ENCODE data around the gene DIS3L. TPM values are rescaled to one million over a fixed set of nuclear protein-coding genes. Genes with fewer than 3 reads are reported as not detected.
A peak's percentile ranks its signal among the peaks of the same experiment; 100 is the strongest.
"Not testable (repeated sequence)": the region's sequence is repeated elsewhere in the genome, so short reads cannot be mapped to it uniquely, and the experiment has no call there.

DIS3L gene
- total RNA-seq (10 to 100 TPM; 46.8 to 54.2 TPM), polyA plus RNA-seq (ENCODE audit: insufficient read length in 2 of 2) (10 to 100 TPM; 43.4 to 45.3 TPM)
- long read RNA-seq, donor 1, partial matches to known transcripts = 24 of 27 reads
- long read RNA-seq, donor 1, other reads (novel, unspliced or antisense) = 0 of 27 reads
- long read RNA-seq, donor 2, partial matches to known transcripts = 0 of 1 reads
- long read RNA-seq, donor 2, other reads (novel, unspliced or antisense) = 0 of 1 reads
- long read RNA-seq, donor 3, partial matches to known transcripts = 6 of 10 reads
- long read RNA-seq, donor 3, other reads (novel, unspliced or antisense) = 0 of 10 reads
- long read RNA-seq, donor 4, partial matches to known transcripts = 0 of 1 reads
- long read RNA-seq, donor 4, other reads (novel, unspliced or antisense) = 0 of 1 reads

DNA sequence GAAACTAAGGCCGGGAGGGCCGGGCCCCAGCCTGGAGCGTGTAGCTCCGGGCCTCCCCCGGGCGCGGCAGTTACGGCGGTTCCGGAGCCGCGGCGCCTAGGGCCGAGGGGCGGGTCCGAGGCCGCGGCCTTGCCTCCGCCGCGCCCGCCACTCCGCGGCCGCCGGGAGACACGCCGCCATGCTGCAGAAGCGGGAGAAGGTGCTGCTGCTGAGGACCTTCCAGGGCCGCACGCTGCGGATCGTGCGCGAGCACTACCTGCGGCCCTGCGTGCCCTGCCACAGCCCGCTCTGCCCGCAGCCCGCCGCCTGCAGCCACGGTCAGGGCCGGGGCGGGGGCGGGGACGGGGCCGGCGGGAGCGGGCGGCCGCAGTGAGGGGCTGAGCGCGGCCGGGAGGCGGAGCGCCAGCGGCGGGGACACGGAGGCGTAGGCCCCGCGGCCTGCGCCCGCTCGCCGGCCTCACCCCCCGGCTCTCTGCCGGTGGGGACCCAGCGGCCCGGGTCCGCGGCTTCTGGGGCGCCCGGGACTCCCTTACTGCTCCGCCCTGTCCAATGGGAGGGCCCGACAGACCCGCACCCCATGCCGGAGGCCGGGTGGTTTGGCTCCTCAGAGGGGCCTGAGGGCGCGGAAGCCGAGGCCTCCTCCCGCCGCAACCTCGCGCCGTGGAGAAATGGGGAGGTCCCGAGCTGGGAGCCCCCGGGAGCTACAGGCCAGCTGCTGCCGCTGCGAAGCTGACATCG is at the start of gene DIS3L:
TSS of gene DIS3L (plus strand) at position 150 of the 738 bp plus-strand sequence. CDS start at position 179, 29 bp downstream.
- peak within 1 kb of the TSS; percentile 91 for H3K27ac ChIP-seq (ENCODE audit: low read depth, low read length)
- H3K4me1 ChIP-seq (ENCODE audit: control insufficient read depth, insufficient read depth, low read length) = peaks cover 21% of the 10 kb centered on the region
- WGBS (ENCODE audit: insufficient coverage) = under 1% methylated on average over 92 of the region's 92 CpGs
- no peaks in the 10 kb centered on the region for H3K36me3 ChIP-seq (ENCODE audit: control insufficient read depth, insufficient read depth, low read length)
- H3K4me3 ChIP-seq (ENCODE audit: low read depth, low read length) = peak within 1 kb of the TSS; percentile 64
- H3K27me3 ChIP-seq (ENCODE audit: control insufficient read depth, insufficient read depth, low read length) = no peaks in the 10 kb centered on the region
- H3K9me3 ChIP-seq (ENCODE audit: control insufficient read depth, insufficient read depth, low read length) = no peaks in the 10 kb centered on the region
- peak in 2 of 6 donors; percentile 78 to 79 for DNase-seq (ENCODE audit: low read depth in 4 of 6, low spot score in 6 of 6)

DNA sequence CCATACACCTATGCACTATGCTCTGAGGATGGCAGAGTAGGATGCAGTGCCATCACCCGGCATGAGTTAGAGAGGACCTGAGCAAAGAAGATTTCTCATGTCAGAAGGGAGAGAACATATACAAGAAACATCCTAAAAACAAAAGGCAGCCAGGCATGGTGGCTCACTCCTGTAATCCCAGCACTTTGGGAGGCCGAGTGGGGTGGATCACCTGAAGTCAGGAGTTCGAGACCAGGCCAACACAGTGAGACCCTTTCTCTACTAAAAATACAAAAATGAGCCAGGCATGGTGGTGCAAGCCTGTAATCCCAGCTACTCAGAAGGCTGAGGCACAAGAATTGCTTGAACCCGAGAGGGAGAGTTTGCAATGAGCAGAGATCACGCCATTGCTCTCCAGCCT is 47.5 kb upstream of the DIS3L start:
- not testable (repeated sequence) for H3K4me1 ChIP-seq (ENCODE audit: control insufficient read depth, insufficient read depth, low read length); H3K27me3 ChIP-seq (ENCODE audit: control insufficient read depth, insufficient read depth, low read length); H3K27ac ChIP-seq (ENCODE audit: low read depth, low read length); H3K9me3 ChIP-seq (ENCODE audit: control insufficient read depth, insufficient read depth, low read length); DNase-seq (ENCODE audit: low read depth in 4 of 6, low spot score in 6 of 6); H3K36me3 ChIP-seq (ENCODE audit: control insufficient read depth, insufficient read depth, low read length); H3K4me3 ChIP-seq (ENCODE audit: low read depth, low read length)
- WGBS (ENCODE audit: insufficient coverage) = 95% methylated on average over 3 of the region's 5 CpGs

DNA sequence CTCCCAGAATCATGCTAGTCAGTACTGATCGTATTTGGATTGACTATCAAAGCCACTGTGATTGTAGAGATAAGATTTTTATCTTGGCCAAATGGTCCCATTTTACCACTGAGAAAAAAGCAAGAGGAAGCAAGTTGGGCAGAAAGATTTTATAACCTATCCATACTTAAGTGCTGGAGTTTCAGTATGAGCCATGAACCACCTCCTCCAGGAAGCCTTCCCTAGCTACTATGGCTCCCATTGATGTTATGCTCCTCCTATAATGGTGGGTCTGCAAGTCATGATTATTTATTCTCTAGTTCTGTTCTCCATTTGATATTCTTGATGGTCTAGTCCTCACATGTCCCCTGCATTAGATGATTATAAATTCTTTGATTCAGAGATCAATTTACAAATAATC is 46.4 kb upstream of the DIS3L start:
- H3K27me3 ChIP-seq (ENCODE audit: control insufficient read depth, insufficient read depth, low read length) = peaks cover 11% of the 10 kb centered on the region

DNA sequence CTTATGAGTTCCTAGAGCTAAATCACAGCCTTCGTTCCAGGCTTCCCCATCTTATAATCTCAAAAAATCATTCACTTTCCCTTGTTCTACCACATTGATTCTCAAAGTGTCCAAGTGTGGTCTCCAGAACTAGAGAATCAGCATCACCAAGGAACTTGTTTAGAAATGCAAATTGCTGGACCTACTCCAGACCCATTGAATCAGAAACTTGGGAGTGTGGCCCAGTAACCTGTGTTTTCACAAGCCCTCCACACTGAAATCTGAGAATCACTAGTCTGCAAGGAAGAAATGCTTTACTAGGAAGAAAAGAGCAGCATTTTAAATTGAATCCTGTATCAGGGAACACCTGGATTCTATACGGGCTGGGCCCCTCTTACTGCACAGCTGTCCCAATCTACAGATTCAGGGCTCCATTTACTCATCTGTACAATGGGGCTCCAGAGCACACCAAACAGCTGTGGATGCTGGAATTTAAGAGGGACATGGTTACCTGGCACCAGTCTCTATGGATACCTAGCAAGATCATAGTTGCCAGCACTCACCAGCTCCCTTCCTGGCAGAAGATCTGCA is 43.7 kb upstream of the DIS3L start:
- no peaks in the 10 kb centered on the region for H3K9me3 ChIP-seq (ENCODE audit: control insufficient read depth, insufficient read depth, low read length)
- H3K36me3 ChIP-seq (ENCODE audit: control insufficient read depth, insufficient read depth, low read length) = no peaks in the 10 kb centered on the region
- H3K27me3 ChIP-seq (ENCODE audit: control insufficient read depth, insufficient read depth, low read length) = peaks cover 26% of the 10 kb centered on the region
- H3K4me1 ChIP-seq (ENCODE audit: control insufficient read depth, insufficient read depth, low read length) = peaks cover 35% of the 10 kb centered on the region
- 38% methylated on average over 1 of the region's 2 CpGs for WGBS (ENCODE audit: insufficient coverage)
- DNase-seq (ENCODE audit: low read depth in 4 of 6, low spot score in 6 of 6) = peak in 4 of 6 donors; percentile 38 to 80 (median 52)
- no peak overlapping the region for H3K27ac ChIP-seq (ENCODE audit: low read depth, low read length)
- no peak overlapping the region for H3K4me3 ChIP-seq (ENCODE audit: low read depth, low read length)

More for the DNA sequence above, 46.4 kb upstream of the DIS3L start:
- Histone ChIP-seq H3K27ac (ENCODE audit: low read depth, low read length) (no peak overlapping the region), H3K36me3 (ENCODE audit: control insufficient read depth, insufficient read depth, low read length) (no peaks in the 10 kb centered on the region), H3K9me3 (ENCODE audit: control insufficient read depth, insufficient read depth, low read length) (no peaks in the 10 kb centered on the region), H3K4me1 (ENCODE audit: control insufficient read depth, insufficient read depth, low read length) (peaks cover 16% of the 10 kb centered on the region), H3K4me3 (ENCODE audit: low read depth, low read length) (no peak overlapping the region)
- no peak for DNase-seq (ENCODE audit: low read depth in 4 of 6, low spot score in 6 of 6)
- WGBS (ENCODE audit: insufficient coverage) = no CpG with 5 or more reads among the region's 1 CpG

DNA sequence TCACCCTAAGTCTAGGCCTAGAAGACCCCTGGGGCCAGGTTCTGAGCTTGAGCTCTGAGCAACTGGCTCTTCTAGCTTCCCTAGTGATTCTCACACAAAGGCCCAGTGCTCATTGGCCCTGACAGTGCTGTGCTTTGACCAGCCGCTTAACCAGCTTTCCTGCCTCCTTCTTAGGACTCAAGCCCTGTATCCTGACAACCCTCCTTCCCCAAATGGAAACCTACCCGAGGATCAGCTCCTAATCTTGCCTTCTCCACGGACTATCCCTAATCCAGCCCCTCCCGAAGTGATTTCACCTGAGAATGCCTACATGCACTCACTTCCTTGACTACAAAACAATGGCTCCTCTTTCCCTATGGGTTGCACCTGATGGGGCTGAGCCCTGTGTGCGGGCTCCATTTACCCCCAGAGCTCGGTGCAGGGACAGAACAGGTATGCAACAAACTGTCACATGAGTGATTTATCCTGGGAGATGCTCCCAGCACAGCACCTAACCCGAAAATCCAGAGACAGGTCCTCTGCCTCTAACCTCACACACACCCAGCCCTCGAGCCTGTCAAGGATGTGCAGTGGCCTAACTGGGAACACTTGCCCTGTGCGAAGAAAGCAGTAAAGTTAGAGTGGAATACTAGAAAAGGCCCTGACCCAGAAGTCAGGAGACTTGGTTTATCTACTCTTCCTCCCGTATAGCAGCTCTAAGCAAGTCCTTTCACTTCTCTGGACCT is 42.1 kb upstream of the DIS3L start:
- Histone ChIP-seq H3K36me3 (ENCODE audit: control insufficient read depth, insufficient read depth, low read length) (no peaks in the 10 kb centered on the region), H3K9me3 (ENCODE audit: control insufficient read depth, insufficient read depth, low read length) (no peaks in the 10 kb centered on the region), H3K4me1 (ENCODE audit: control insufficient read depth, insufficient read depth, low read length) (peaks cover 35% of the 10 kb centered on the region), H3K27ac (ENCODE audit: low read depth, low read length) (no peak overlapping the region), H3K4me3 (ENCODE audit: low read depth, low read length) (peak overlapping the region; percentile 40), H3K27me3 (ENCODE audit: control insufficient read depth, insufficient read depth, low read length) (peaks cover 42% of the 10 kb centered on the region)
- 73% methylated on average over 6 of the region's 10 CpGs for WGBS (ENCODE audit: insufficient coverage)
- DNase-seq (ENCODE audit: low read depth in 4 of 6, low spot score in 6 of 6) = no peak

DNA sequence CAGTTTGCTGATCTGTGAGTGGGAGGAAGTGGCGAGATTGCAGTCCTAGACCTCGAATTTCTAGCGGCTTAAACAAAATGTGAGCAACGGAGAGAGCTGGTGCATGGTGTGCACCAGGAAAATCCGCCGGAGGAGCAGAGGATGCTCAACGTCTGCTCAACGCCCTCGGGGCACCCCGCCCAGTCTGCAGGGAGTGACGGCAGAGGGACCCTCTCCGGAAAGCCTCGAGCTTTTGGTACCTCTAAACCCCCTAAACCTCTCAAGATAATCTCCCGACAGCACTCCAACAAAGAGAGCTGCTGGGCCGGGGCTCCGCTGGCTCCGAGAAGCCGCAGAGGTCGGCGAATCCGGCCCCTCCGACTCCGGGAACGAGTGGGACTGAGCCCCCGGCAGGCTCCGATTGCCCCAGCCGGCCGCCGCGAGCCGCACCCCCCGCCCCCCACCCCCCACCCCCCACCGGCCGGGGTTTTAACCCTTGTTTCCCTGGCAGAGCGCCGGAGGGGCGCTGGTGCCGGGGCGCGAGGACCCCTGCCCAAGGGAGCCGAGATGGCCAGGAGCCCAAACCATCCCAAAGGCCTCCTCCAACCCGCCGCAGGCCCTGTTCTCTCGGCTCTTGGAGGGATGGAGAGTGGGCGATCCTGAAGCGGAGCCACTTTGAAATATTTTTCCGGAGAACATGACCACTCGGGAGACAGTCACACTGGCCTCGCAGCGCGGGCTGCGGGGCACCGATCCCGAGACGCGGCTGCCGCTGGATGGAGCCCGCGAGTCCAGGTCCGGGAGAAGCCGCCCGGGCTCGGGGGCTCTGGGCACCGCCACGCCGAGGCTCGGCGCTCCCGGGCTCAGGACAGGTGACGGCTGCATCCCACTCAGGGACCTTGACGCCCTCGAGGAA is 41.3 kb upstream of the DIS3L start:
- peak in 3 of 6 donors; percentile 42 to 86 (median 83) for DNase-seq (ENCODE audit: low read depth in 4 of 6, low spot score in 6 of 6)
- Histone ChIP-seq H3K27ac (ENCODE audit: low read depth, low read length) (no peak overlapping the region), H3K4me3 (ENCODE audit: low read depth, low read length) (peak overlapping the region; percentile 40), H3K9me3 (ENCODE audit: control insufficient read depth, insufficient read depth, low read length) (no peaks in the 10 kb centered on the region), H3K36me3 (ENCODE audit: control insufficient read depth, insufficient read depth, low read length) (no peaks in the 10 kb centered on the region), H3K27me3 (ENCODE audit: control insufficient read depth, insufficient read depth, low read length) (peaks cover 50% of the 10 kb centered on the region), H3K4me1 (ENCODE audit: control insufficient read depth, insufficient read depth, low read length) (peaks cover 35% of the 10 kb centered on the region)
- WGBS (ENCODE audit: insufficient coverage) = 4% methylated on average over 43 of the region's 72 CpGs

DNA sequence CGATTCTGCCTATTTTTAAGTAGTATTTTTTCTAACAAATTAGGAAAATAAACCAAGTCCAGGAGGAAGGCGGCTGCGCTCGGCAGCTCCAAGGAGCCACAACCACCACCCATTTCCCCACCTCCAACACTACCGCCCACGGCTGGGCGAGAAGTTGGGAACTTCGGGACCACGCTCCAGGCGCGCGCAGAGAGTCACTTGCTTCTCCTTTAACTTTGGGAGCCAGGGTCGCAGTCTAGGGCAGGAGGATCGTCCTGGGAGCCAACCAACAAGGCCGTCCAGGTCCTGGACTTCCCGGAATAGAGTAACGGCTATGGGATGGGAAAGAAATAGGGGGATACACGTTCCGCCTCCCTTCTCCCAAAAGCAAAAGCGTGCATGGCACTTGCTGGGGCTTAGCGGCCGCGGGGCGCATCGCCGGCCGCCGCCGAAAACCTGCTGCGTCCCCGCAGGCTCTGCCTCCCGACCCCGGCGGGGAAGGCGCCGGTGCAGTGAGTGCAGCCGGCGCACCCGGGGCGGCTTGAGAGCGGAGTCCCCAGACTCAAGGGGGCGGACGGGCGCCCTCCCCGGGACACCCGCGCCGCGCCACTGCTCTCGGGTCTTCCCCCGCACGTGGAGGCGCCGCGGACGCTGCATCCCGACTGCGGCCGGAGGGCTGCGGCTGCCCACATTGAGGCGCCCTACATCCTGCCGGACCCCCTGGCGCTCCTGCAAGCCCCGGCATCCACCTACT is 40.5 kb upstream of the DIS3L start:
- H3K27me3 ChIP-seq (ENCODE audit: control insufficient read depth, insufficient read depth, low read length) = peaks cover 50% of the 10 kb centered on the region
- peak overlapping the region; percentile 40 for H3K4me3 ChIP-seq (ENCODE audit: low read depth, low read length)
- DNase-seq (ENCODE audit: low read depth in 4 of 6, low spot score in 6 of 6) = peak in 2 of 6 donors; percentile 52 to 56
- 0% methylated on average over 62 of the region's 64 CpGs for WGBS (ENCODE audit: insufficient coverage)
- no peaks in the 10 kb centered on the region for H3K36me3 ChIP-seq (ENCODE audit: control insufficient read depth, insufficient read depth, low read length)
- H3K4me1 ChIP-seq (ENCODE audit: control insufficient read depth, insufficient read depth, low read length) = peaks cover 35% of the 10 kb centered on the region
- H3K27ac ChIP-seq (ENCODE audit: low read depth, low read length) = no peak overlapping the region
- H3K9me3 ChIP-seq (ENCODE audit: control insufficient read depth, insufficient read depth, low read length) = no peaks in the 10 kb centered on the region

DNA sequence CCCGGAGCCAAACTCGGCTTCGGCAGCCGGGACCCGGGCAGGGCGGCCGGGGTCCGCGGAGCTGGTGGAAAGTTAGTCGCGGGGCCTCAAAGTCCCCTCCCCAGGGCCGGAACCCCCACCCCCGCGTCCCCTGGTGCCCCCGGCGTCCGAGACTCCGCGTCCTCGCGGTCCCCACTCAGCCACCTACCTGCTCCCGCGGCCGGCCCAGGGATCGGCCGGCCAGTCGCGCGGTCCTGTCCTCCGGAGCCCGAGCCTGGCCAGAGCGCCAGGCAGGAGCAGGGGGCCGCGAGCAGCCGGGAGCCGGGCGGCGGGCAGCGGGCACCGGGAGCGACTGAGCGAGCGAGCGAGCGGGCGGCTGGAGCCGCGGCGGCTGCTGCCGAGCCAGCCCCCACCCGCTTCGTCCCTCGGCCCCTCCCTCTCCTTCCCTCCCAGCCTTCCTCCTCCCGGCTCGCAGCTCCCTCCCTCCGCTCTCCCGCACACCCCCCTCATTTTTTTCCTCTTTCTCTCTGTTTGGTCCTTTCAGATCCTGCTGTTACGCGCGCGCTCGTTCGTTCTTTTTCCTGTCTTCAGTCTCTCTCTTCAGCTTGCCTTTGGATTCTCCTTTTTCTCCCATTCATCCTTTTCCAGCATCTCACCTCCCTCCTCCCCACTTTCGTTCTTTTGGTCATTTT is 39.8 kb upstream of the DIS3L start, which contains the start of gene MEGF11:
TSS of gene MEGF11 (minus strand) at position 333 of the 671 bp plus-strand sequence. CDS start 125,347 bp downstream, outside the sequence.
- under 1% methylated on average over 64 of the region's 64 CpGs for WGBS (ENCODE audit: insufficient coverage)
- H3K27me3 ChIP-seq (ENCODE audit: control insufficient read depth, insufficient read depth, low read length) = peaks cover 55% of the 10 kb centered on the region
- H3K4me3 ChIP-seq (ENCODE audit: low read depth, low read length) = peak within 1 kb of the TSS; percentile 52
- H3K36me3 ChIP-seq (ENCODE audit: control insufficient read depth, insufficient read depth, low read length) = no peaks in the 10 kb centered on the region
- no peak within 1 kb of the TSS for H3K27ac ChIP-seq (ENCODE audit: low read depth, low read length)
- H3K4me1 ChIP-seq (ENCODE audit: control insufficient read depth, insufficient read depth, low read length) = peaks cover 35% of the 10 kb centered on the region
- no peaks in the 10 kb centered on the region for H3K9me3 ChIP-seq (ENCODE audit: control insufficient read depth, insufficient read depth, low read length)
- DNase-seq (ENCODE audit: low read depth in 4 of 6, low spot score in 6 of 6) = peak in 3 of 6 donors; percentile 31 to 86 (median 84)

All from spinal cord (tissue), 10 donors.